Hematopoietic multipotent progenitor cell treated with erythropoietin and hydrocortisone succinate and interleukin-3 and kit ligand, for 17 days (in vitro differentiated cells): Measurements from ENCODE around the gene PDE7B.
"Not testable (repeated sequence)": the region's sequence is repeated elsewhere in the genome, so short reads cannot be mapped to it uniquely, and the experiment has no call there.

ENCODE experiments used
- DNase-seq: peaks from one replicate; pipeline ENCODE4 v3.0.0-alpha.2; 2015; ENCODE audit warnings: low spot score

The PDE7B gene

GRCh38 chr6:136108361-136108945, 257.0 kb downstream of the PDE7B start:
- no peak for DNase-seq

DNA sequence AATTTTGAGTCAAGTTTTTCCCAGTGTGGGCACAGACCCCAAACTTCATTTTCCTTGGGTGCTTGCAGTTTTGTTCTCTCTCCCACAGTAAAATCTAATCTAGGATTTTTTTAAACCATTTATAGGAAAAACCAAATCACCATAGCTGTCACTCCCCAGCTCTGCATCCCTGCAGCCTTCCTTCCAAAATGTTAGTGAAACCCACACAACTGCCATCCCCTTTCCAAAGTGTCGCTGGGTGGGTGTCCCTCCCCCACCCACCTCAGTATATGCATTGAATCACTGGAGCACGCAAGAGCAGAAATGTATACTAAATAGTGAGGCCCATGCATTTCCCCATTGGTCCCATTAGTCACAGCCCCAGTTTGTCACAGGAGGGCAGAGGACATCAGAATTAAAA, 260.3 kb downstream of the PDE7B start:
- no peak for DNase-seq

DNA sequence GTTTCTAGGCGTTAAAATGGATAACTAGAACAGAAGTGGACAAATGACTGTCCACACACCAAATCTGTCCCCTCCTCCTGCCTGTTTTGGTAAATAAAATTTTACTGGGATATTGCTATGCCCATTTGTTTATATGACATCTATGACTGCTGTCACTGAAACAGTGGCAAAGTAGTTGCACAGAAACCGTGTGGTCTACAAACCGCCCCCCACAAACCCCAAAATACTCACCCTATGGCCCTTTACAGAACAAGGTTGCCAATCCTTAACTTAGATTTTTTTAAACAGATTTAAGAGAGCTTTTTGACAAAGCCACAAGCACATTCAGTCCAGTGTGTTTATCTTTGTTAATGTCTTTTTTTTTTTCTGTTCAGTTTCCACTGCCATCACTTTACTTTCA, 260.8 kb downstream of the PDE7B start:
- DNase-seq, result no peak

- DNase-seq, result no peak
Measured at GRCh38 chr6:136113736-136114173, 262.3 kb downstream of the PDE7B start.

GRCh38 chr6:136114661-136115060, 263.2 kb downstream of the PDE7B start:
- DNase-seq, result no peak

DNA sequence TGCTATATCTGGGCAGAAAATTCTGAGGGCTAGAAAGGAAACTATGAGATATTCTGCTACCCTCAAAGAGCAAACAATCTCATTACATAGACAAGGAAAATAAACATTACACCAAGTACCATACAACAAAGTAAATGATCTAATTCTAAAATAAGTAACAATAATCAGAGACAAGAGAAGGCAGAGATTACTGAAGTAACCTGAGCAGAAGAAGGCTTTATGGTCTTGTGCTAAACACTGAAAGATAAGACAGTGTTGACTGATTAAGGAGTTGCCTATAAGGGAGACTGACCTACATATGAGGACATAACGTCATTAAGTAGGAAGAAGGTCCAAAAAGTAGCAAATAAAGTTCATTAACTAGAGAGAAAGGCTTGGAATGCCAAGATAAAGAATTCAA, 264.4 kb downstream of the PDE7B start:
- DNase-seq, result no peak

DNA sequence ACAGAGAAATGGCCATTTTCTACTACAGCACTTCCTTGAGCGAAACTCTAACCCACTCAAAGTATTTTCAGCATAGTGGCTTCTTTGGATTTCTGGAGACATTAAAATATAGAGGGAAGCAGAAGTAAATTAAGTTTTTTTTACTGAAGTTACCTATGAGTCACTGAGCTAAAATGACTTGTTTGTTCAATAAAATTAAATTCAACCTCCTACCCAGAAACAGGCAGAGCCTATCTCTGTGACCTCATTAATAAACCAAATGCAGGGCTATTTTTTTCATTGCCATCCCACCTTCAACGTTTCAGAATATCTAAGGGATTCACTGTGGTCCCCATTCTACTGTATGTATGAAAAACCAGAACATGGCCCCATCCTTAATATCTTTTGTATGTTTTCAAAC, 265.6 kb downstream of the PDE7B start:
- no peak for DNase-seq

GRCh38 chr6:136118787-136119186, 267.3 kb downstream of the PDE7B start:
- no peak for DNase-seq

GRCh38 chr6:136123468-136123867, 272.0 kb downstream of the PDE7B start:
- no peak for DNase-seq

DNA sequence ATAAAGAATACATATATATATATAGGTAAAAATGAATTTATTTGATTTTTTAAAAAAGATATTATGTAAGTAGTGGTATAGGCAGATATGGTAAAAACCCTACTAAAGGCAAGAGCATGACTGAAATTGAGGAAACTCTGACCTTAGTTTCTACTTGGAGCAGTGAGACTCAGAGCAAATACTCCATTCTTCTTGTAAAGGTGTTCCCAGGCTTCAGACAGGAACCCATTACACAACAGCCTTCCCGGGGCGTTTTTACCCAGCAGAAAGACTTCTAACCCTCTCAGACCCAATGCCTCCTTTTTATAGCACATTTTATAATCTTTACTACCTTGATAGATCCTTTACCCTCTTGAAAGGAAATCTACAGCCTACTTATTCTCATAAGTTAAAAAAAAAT, 274.1 kb downstream of the PDE7B start:
- no peak for DNase-seq

DNA sequence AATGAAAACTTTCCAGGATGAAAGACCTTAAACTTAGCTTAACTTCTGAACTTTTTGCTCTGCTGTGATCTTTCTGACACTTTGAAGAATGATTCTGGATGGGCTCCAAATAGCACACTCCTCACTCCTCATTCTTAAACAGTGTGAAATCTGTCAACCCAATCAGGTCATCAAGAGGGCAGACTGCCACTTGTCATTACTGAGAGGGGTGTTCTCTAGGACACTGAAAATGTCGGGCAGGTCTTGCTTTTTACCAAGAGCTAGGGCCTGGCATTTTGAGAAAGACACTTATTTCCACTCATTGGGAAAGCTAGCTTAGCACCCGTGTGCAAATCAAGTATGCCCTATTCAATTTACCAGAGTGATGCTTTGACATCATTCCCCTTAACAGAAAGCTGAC, 276.4 kb downstream of the PDE7B start:
- DNase-seq, result no peak

DNA sequence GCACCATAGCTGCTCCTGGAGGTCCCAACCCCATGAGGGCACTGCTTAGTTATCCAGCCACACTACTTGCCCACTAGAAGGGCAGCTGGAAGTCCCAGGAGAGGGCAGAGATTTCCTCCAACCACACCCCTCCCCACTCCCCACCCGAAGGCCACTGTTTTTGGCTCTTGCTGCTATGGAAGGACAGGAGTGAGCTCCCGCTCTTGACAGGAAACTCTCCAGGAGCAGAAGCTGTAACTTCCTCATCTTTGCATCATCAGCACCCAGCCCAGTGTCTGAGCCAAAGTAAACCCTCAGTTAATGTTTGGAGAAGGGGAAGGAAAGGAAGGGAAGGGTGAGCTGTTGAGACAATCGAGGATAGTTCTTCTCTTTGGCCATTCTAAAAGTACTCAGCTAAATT, 277.9 kb downstream of the PDE7B start:
- no peak for DNase-seq

DNA sequence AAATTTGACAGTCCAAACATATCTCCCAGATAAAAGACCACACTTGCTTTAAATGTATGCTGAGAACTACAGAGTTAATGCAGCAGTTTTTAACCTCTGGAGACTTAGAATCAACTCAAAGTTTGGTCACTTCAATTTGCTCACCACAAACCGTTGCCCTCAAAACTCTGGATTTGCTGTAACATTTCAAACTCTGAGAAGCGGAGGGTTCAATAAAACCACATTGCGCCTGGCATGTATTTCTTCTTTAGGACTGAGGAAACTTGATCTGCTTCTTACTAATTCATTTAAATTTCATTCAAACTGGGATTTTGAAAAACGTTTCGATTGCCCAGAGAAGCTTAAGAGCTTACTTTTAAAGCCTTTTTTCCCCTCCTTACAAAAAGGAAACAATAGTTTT, 282.8 kb downstream of the PDE7B start:
- DNase-seq, result no peak

- no peak for DNase-seq
Measured at GRCh38 chr6:136134751-136135150, 283.2 kb downstream of the PDE7B start.

DNA sequence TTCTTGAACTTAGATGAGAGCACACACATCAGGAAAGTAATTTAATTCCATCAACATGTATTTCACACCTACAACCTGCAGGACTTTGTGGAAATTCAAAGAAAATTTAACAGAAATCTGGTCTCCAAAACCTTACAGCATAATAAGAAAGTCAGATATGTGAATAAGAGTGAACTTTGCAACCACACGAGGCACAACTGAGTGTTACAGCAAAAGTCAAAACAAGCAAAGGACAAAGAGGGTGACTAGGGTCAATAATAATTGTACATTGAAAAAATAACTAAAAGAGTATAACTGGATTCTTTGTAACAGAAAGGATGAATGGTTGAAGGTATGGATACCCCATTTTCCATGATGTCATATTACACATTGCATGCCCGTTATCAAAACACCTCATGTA, 284.8 kb downstream of the PDE7B start:
- DNase-seq, result no peak

- no peak for DNase-seq
Measured at GRCh38 chr6:136137008-136137692, 285.6 kb downstream of the PDE7B start.

DNA sequence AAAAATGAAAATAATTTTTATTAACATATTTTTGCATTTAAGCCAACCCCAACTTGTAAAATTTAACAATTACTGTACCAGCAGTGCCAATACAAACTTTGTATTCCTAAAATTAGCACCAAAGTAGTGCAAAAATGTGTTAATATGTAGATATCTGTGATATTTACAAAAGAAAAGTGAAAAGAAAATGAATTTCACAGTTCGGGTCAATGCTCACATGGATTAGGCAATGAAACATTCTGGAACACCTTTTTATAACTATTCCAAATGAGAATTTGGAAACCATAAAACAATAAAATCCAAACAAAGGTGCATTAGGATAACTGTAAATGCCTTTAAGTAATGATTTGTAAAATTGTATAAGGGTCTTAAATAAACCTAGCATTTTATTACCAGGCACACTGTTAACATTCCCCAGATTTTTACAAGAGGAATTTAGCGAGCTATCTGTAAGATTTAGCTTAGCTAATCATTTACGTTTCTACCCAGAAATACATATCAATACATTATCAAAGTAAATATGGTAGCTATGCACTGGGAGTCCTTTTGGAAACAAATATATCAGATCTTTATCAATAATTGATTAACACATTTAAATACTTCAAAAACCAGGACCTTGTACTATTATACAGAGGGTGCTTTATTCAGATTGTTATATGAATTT, 286.4 kb downstream of the PDE7B start:
- DNase-seq, result no peak

DNA sequence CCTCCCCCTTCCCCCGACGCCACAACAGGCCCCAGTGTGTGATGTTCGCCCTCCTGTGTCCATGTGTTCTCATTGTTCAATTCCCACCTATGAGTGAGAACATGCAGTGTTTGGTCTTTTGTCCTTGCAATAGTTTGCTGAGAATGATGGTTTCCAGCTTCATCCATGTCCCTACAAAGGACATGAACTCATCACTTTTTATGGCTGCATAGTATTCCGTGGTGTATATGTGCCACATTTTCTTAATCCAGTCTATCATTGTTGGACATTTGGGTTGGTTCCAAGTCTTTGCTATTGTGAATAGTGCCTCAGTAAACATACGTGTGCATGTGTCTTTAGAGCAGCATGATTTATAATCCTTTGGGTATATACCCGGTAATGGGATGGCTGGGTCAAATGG, 287.6 kb downstream of the PDE7B start:
- DNase-seq, result not testable (repeated sequence)

GRCh38 chr6:136144251-136145023, 292.9 kb downstream of the PDE7B start:
- DNase-seq, result no peak

GRCh38 chr6:136146130-136146529, 294.6 kb downstream of the PDE7B start:
- no peak for DNase-seq

GRCh38 chr6:136147342-136147741, 295.8 kb downstream of the PDE7B start:
- no peak for DNase-seq

GRCh38 chr6:136148051-136148450, 296.6 kb downstream of the PDE7B start:
- DNase-seq, result no peak

GRCh38 chr6:136148523-136148922, 297.0 kb downstream of the PDE7B start:
- no peak for DNase-seq
